ENCODE measurements around the gene GLI2.

GLI2 gene

DNA sequence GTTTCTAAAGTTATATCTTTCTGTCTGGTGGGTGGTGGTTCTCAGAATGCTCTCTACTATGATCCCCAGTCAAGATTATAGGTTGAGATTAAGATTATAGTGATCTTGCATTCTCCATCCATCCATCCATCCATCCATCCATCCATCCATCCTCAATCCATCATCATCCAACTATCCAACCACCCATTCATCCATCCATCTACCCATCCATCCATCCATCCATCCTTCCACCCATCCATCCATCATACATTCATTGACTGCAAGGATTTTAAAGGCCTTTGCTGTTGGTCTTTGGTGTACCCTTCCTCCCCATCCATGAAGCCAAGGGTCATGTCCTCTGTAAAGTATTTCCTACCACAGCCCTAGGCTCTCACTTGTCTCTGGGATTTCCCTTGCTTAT, 13.1 kb downstream of the GLI2 start:
- DNase-seq (ENCODE audit: insufficient read length, low spot score) (no peak), FAIRE-seq (no peak)
- no peak for TF ChIP-seq POLR2A (IDR thresholded peaks at IDR 0.05; ENCODE audit: low read depth, low read length)

DNA sequence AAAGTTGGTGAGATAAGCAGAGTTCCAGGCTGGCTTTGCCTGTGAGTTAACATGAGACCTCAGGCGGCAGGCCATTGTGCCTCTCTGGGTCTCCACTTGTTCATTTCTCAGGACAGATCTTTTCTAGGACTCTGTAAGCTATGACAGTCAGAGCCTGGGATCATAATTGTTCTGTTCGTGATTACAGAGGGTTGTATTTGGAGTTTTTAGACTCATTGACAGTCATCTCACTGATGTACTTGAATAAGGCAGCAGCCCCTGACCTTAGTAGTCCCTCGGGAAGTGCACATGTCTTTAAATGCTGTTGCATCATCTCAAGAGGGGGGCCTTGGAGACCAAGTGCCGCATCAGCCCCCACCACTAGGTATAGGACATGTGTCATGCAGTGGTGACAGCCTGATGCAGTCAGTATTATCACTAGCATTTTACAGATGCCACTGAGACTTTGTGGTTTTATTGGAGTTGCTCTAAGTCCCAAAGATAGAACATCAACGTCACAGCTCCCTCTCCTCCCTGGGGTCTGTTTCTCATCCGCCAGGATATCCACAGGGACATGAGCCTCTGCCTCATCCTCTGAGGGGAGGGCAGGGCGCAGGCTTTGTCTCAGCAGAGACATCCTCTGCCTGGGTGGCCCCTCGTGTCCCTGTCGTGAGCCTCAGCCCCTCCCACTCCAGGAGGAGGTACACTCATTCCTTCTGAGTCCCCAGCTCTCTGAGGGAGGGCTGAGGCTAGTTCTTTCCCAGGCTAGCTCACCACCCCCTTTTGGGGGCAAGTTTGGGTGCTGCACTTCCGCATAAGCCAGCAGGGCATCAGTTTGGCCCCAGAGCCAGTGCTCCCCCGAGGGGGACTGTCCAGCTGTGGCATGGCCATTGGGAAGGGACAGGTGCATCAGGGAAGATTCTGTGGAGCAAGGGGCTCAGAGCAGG, 14.1 kb downstream of the GLI2 start:
- no peak for TF ChIP-seq POLR2A (IDR thresholded peaks at IDR 0.05; ENCODE audit: low read depth, low read length)
- no peak for DNase-seq (ENCODE audit: insufficient read length, low spot score)
- no peak for FAIRE-seq

DNA sequence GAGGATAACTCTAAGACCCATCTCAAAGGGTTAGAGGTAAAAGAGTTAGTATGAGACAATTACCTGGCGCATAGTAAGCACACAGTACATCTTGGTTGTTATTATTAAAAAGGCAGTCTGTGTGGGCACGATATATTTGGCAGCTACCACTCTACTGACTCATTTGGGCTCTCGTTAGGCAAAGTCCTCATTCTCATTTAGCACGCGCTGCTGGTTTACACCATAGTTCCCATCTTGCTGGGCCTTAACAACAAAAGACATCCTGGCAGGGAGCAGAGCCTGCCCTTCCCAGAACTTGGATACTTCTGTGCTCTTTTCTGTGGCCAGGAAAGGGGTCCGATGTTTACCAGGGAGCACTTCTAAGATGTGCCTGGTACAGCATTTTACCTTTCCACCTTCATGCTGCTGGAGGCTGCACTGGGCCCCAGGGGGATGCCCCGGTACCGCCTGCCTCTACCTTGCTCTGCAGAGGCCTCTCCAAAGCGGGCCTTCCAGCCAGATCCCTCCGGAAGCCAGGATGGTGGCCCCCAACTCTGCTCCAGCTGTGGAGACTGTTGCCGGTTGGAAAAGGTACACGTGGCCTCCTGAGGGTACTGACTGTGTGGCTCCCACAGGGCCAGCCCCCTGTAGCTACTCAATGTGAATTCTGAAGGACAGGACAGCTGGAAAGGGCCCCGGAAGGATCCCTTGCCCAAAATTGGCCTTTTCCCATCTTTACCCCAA, 15.0 kb downstream of the GLI2 start:
- DNase-seq (ENCODE audit: insufficient read length, low spot score) (no peak), FAIRE-seq (no peak)
- no peak for TF ChIP-seq POLR2A (IDR thresholded peaks at IDR 0.05; ENCODE audit: low read depth, low read length)

DNA sequence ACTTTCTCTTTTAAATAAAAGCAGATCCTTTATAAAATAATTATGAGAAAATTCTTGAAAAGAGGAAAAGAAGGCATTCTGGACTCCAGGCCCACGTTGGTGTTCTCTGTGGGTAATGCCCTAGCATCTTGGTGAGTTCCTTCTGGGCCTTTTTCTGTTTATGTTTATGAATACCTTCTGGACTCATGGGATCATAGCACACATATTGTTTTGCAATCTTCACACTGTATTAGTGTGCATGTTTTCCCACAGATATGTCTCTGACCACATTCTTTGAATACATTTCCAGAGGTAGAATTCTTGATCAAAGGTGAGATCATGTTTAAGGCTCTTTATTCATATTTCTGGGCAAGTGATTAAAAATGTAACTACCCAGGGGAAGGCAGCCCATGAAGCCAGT, 15.9 kb downstream of the GLI2 start:
- FAIRE-seq (no peak), DNase-seq (ENCODE audit: insufficient read length, low spot score) (no peak)
- TF ChIP-seq POLR2A (IDR thresholded peaks at IDR 0.05; ENCODE audit: low read depth, low read length), result no peak

DNA sequence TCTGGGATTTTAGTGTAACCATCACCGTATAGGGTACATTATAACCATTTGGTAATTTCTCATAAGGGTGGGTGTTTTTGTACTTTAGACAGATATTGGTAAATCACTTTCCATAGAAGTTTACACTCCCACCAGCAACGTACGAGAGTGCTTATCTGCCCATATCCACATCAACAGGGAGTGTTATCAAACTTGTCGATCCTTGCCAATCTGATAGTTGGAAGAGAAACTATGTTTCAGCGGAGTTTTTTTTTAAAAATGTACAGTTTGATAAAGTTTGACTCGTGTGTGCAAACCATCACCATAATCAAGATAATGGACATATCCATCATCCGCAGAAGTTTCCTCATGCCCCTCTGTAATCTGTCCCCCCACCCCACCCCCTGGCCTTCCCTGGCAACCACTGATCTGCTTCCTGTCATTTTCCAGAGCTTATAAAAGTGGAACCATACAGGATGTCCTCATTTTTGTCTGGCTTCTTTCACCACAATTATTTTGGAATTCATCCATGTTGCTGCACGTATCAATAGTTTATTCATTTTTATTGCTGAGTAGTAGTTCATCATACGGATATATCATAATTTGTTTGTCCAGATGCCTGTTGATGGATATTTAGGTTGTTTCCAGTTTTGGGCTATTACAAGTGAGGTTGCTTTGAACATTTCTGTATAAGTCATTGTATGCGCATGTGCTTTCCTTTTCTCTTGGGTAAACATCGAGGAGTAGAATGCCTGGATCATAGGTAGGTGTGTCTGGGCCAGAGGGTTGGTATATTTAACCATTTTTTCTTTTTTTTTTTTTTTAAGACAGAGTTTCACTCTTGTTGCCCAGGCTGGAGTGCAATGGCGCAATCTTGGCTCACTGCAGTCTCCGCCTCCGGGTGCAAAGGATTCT, 18.6 kb downstream of the GLI2 start:
- no peak for FAIRE-seq
- TF ChIP-seq POLR2A (IDR thresholded peaks at IDR 0.05; ENCODE audit: low read depth, low read length), result no peak
- no peak for DNase-seq (ENCODE audit: insufficient read length, low spot score)

DNA sequence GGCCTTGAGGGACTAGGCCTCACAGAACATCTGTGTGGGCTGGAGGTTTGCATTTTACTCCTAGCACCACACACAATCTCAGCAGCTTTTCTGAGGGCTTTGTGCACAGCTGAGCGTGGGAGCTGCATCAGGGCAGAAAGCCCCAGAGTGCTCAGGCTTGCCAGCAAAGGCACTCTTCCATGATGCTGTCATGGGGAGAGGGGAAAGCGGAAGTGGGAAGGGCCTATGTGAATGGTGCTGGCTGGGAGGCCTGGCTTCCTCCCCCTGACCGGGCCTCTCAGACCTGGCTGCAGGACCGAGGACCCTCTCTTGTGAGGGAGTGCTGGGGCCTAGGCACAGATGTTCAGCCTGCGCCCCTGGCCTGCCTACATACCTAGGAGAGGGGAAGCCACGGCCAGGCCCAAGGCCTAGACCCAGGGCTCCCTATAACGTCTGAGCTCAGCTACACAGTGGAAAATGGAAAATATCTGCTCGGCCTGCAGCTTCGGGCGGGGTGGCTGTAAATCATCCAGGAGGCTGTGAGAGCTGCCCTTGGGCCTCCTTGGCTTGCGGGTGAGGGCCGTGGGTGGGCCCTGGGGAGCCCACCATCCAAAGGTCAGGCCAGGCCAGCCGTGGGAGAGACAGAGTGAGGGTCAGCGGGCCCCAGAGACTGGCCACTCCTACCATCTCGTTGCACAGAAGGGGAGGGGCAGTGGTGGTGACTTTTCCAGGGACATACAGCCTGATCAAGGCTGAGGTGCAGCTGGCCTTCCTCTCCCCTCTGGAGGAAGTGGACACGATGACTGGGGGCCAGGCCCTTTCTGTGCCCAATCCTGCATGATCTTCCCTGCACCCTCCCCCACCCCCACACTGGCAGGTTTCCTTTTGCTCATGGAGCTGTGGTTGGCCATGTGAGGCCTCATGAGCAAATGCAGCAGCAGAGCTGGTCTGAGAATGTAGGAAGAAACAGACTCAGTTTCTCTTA, 22.8 kb downstream of the GLI2 start:
- DNase-seq (ENCODE audit: insufficient read length, low spot score) (no peak), FAIRE-seq (no peak)
- TF ChIP-seq POLR2A (IDR thresholded peaks at IDR 0.05; ENCODE audit: low read depth, low read length), result no peak

DNA sequence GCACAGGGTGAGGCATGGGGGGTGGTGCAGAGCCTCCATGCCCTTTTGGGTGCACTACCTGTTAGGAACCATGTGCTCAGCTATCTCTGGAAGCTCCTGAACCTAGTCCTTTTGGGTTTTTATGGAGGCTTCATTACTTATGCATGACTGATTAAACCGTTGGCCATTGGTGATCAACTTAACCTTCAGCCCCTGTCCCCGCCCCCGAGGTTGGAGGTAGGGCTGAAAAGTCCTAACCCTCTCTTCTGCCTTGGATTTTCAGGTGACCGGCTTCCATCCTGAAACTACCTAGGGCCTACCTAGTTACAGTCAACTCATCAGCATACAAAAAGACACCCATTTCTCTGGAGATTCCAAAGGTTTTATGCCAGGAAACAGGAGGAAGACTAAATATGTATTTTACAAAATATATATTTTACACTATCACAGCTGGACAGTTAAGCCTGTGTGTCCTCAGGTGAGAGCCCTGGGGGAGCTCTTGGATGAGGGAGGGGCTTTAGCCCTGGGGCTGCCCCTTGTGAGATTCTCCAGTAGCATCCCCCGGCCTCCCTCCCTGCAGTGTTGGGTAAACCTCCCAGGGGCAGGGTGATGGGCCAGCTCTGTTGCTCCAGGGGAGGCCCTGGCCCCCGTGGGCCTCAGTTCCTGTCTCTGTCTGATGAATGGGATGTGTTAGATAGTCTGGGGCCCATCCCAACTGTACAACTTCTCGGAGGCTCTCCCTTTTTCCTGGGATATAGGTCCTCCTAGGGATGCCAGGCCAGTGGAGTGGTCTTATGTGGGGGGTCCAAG, 24.1 kb downstream of the GLI2 start:
- no peak for TF ChIP-seq POLR2A (IDR thresholded peaks at IDR 0.05; ENCODE audit: low read depth, low read length)
- no peak for FAIRE-seq
- no peak for DNase-seq (ENCODE audit: insufficient read length, low spot score)

DNA sequence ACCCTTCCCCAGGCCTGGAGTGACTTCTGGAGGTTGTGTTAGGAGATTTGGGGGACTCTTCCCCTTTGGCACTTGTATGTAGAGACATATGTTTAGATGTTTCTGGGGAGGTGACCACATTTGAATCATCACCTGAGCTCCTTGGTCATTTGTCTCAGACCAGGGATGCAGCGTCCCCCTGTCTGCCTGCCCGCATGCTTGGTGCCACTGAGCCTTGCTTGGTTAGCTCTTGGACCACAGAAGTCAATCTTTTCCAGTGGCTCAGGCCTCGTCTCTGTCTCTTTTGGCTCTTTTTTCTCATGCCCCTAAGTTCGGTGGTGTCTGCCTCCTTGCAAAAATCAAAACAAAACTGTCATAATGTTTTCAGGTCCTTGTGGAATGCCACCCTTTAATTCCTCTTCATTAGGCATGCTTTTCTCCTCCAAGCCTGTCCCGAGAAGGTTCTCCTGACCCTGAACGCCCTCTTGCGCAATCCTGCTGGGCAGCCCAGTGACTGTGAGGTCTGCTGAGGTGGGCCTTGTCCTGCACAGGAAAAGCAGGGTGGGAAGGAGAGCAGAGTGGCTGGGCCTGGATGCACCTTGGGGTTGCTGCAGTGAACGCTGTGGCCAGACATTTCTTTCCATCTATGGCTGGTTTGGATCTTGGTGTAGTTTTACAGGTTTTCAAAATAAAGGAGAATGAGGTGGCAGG, 24.9 kb downstream of the GLI2 start:
- no peak for FAIRE-seq
- TF ChIP-seq POLR2A (IDR thresholded peaks at IDR 0.05; ENCODE audit: low read depth, low read length), result no peak
- no peak for DNase-seq (ENCODE audit: insufficient read length, low spot score)

DNA sequence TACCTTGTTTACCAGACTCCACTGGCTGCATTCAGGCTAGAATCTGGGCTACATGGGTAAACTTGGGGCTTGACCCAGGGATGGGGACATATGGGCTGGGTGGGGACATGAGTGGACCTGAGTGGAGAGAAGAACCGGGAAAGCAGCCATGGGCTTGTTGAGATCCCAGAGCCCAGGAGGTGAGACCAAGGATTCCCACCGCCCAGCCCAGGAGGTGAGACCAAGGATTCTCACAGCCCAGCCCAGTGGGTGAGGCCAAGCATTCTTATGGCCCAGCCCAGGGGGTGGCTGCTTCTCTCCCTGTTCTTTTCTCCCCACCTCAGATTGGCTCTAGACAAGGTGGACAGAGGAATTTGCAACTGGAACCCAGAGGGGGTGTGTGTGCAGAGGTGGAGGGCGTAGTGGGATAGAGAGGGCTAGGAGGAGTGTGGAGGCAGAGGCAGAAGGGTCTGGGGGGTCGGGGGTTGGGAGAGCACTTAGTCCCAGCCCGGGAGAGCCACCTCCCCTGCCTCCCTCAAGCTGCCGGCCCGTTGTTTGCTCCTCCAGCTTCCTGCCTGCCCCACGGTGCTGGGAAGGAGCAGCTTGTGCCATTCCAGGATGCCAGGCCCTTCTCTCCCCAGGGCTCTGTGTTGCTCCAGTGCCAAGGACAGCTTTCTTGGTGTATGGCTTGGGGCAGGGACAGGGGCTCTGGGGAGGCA, 25.6 kb downstream of the GLI2 start:
- no peak for TF ChIP-seq POLR2A (IDR thresholded peaks at IDR 0.05; ENCODE audit: low read depth, low read length)
- FAIRE-seq (no peak), DNase-seq (ENCODE audit: insufficient read length, low spot score) (no peak)

DNA sequence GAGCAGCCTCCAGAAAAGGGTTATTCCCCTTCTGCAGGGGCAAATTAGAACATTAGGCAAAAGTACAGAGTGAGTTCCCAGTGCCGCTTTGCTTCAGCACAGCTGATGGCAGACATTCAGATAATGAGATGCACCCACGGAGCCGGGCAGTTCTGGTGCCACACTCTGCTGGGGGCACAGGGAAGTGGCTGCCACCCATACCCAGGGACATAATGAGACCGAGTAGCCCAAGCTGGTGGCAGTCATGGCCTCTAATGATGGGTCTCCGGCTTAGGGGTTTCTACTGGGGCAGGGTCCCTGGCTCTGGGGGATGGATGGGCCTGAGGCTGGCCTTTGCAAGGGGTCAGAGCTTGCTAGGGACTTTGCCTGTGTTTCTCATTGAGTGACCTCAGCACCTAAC, 26.2 kb downstream of the GLI2 start:
- TF ChIP-seq POLR2A (IDR thresholded peaks at IDR 0.05; ENCODE audit: low read depth, low read length), result no peak
- DNase-seq (ENCODE audit: insufficient read length, low spot score), result no peak
- no peak for FAIRE-seq

All from H54 (cell line).